Astrocyte (in vitro differentiated cells and primary cell): Measurements from ENCODE around the gene INO80. TPM values are rescaled to one million over a fixed set of nuclear protein-coding genes. Genes with fewer than 3 reads are reported as not detected.
A peak's percentile ranks its signal among the peaks of the same experiment; 100 is the strongest.

ENCODE experiments used
- DNase-seq: peaks from one replicate; pipeline ENCODE4 v3.0.0-alpha.2; 2010; ENCODE audit warnings: low read depth
- FAIRE-seq: peaks from 2 replicates; lab custom pipeline; 2011; peaks lifted over from hg19 to GRCh38; lab: Jason Lieb, UNC
- H2AFZ ChIP-seq: 2 replicates; pipeline ENCODE4 v1.6.0; 2012; ENCODE audit warnings: low read depth, low read length, inconsistent platforms
- H3K27ac ChIP-seq: 2 replicates; pipeline ENCODE4 v1.5.1; 2011; ENCODE audit warnings: low read depth, low read length, inconsistent platforms
- H3K27me3 ChIP-seq: 2 replicates; pipeline ENCODE4 v1.6.0; 2011; ENCODE audit warnings: low read length, inconsistent platforms; ENCODE audit not compliant: insufficient read depth
- H3K36me3 ChIP-seq: 2 replicates; pipeline ENCODE4 v1.5.1; 2011; ENCODE audit warnings: low read length, inconsistent platforms; ENCODE audit not compliant: insufficient read depth
- H3K4me1 ChIP-seq: 2 replicates; pipeline ENCODE4 v1.5.1; 2011; ENCODE audit warnings: low read length, inconsistent platforms; ENCODE audit not compliant: insufficient read depth
- H3K4me2 ChIP-seq: 2 replicates; pipeline ENCODE4 v1.6.0; 2012; ENCODE audit warnings: low read length, inconsistent platforms
- H3K4me3 ChIP-seq: 2 replicates; pipeline ENCODE4 v1.5.1; 2011; ENCODE audit warnings: low read depth, mild to moderate bottlenecking, low read length, inconsistent platforms; ENCODE audit not compliant: insufficient read depth
- H3K79me2 ChIP-seq: 2 replicates; pipeline ENCODE4 v1.6.0; 2012; ENCODE audit warnings: mild to moderate bottlenecking, low read length, inconsistent platforms; ENCODE audit not compliant: insufficient read depth
- H3K9ac ChIP-seq: 2 replicates; pipeline ENCODE4 v1.6.0; 2012; ENCODE audit warnings: mild to moderate bottlenecking, low read length, inconsistent platforms
- H3K9me3 ChIP-seq: 2 replicates; pipeline ENCODE4 v1.5.1; 2012; ENCODE audit warnings: low read depth, mild to moderate bottlenecking, low read length, inconsistent platforms; ENCODE audit not compliant: insufficient read depth
- H4K20me1 ChIP-seq: 2 replicates; pipeline ENCODE4 v1.6.0; 2012; ENCODE audit warnings: low read length, inconsistent platforms; ENCODE audit not compliant: insufficient read depth
- H3K27ac Mint-ChIP-seq: one replicate; pipeline ENCODE4 v1.8.0; 2021; ENCODE audit warnings: mild to moderate bottlenecking, mixed read lengths; ENCODE audit not compliant: unreplicated experiment
- H3K27me3 Mint-ChIP-seq: one replicate; pipeline ENCODE4 v1.8.0; 2021; ENCODE audit warnings: low read depth, mixed read lengths; ENCODE audit not compliant: unreplicated experiment
- H3K36me3 Mint-ChIP-seq: one replicate; pipeline ENCODE4 v1.8.0; 2021; ENCODE audit warnings: low read depth, mixed read lengths; ENCODE audit not compliant: unreplicated experiment
- H3K4me1 Mint-ChIP-seq: one replicate; pipeline ENCODE4 v1.8.0; 2021; ENCODE audit warnings: low read depth, mixed read lengths; ENCODE audit not compliant: unreplicated experiment
- H3K4me3 Mint-ChIP-seq: one replicate; pipeline ENCODE4 v1.8.0; 2021; ENCODE audit warnings: mild to moderate bottlenecking, moderate library complexity, mixed read lengths; ENCODE audit not compliant: unreplicated experiment
- H3K9me3 Mint-ChIP-seq: one replicate; pipeline ENCODE4 v1.8.0; 2021; ENCODE audit warnings: mild to moderate bottlenecking, mixed read lengths; ENCODE audit not compliant: unreplicated experiment
- EZH2 ChIP-seq: IDR thresholded peaks from 2 replicates; pipeline ENCODE4 v1.6.1; 2012; ENCODE audit warnings: mild to moderate bottlenecking, low read length, inconsistent platforms; ENCODE audit not compliant: insufficient read depth
- total RNA-seq: library from RNA; stranded (reverse); gene quantifications from 2 replicates; pipeline ENCODE4 v1.2.1, GENCODE V29; 2021
- TF ChIP-seq, protein P1 (sequence below): IDR thresholded peaks from 2 replicates; pipeline ENCODE4 v1.5.1; 2011; ENCODE audit warnings: low read depth, mild to moderate bottlenecking, inconsistent platforms, low read length, moderate library complexity; ENCODE audit not compliant: insufficient read depth

INO80 gene
- total RNA-seq, 1 donor from 2014 or later = 17.3 TPM

- no peak overlapping the region for H3K27ac ChIP-seq
- no peak overlapping the region for H3K4me3 ChIP-seq
- no peak for TF ChIP-seq EZH2
- TF ChIP-seq, protein P1, sequence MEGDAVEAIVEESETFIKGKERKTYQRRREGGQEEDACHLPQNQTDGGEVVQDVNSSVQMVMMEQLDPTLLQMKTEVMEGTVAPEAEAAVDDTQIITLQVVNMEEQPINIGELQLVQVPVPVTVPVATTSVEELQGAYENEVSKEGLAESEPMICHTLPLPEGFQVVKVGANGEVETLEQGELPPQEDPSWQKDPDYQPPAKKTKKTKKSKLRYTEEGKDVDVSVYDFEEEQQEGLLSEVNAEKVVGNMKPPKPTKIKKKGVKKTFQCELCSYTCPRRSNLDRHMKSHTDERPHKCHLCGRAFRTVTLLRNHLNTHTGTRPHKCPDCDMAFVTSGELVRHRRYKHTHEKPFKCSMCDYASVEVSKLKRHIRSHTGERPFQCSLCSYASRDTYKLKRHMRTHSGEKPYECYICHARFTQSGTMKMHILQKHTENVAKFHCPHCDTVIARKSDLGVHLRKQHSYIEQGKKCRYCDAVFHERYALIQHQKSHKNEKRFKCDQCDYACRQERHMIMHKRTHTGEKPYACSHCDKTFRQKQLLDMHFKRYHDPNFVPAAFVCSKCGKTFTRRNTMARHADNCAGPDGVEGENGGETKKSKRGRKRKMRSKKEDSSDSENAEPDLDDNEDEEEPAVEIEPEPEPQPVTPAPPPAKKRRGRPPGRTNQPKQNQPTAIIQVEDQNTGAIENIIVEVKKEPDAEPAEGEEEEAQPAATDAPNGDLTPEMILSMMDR = no peak
- Mint-ChIP-seq H3K36me3 (no peaks in the 10 kb centered on the region), H3K4me3 (no peak overlapping the region), H3K9me3 (no peaks in the 10 kb centered on the region), H3K27ac (no peak overlapping the region), H3K27me3 (peaks cover 38% of the 10 kb centered on the region), H3K4me1 (peaks cover 2% of the 10 kb centered on the region)
- DNase-seq (no peak), FAIRE-seq (no peak)
- no peaks in the 10 kb centered on the region for H3K27me3 ChIP-seq
- no peak overlapping the region for H3K9ac ChIP-seq
- H3K9me3 ChIP-seq = no peaks in the 10 kb centered on the region
- H3K4me1 ChIP-seq = peaks cover 18% of the 10 kb centered on the region
- no peak overlapping the region for H3K4me2 ChIP-seq
- H4K20me1 ChIP-seq = no peaks in the 10 kb centered on the region
- no peaks in the 10 kb centered on the region for H3K79me2 ChIP-seq
- no peaks in the 10 kb centered on the region for H3K36me3 ChIP-seq
- no peak overlapping the region for H2AFZ ChIP-seq
These were observed 172.2 kb downstream of the INO80 start for GRCh38 chr15:40943764-40944365.

DNA sequence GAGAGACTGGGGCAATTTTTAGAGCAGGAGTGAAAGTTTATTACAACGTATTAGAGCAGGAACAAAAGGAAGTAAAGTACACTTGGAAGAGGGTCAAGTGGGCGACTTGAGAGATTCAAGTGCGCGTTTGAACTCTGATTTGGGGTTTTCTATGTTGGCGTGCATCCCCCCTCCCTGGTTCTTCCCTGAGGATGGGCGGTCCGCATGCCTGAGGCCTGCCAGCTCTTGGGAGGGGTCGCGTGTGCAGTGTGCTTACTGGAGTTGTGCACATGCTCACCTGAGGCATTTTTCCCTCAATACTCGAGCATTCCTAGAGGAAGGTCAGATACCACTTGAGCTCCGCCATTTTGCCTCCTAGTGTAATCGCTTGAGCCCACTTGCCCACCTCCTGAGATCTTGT lies 173.2 kb downstream of the INO80 start:
- H3K27me3 Mint-ChIP-seq = peaks cover 30% of the 10 kb centered on the region
- FAIRE-seq (no peak), DNase-seq (no peak)
- Histone ChIP-seq H3K9ac (peak overlapping the region; percentile 83), H3K79me2 (no peaks in the 10 kb centered on the region), H3K9me3 (no peaks in the 10 kb centered on the region), H3K27ac (no peak overlapping the region), H3K36me3 (no peaks in the 10 kb centered on the region), H4K20me1 (no peaks in the 10 kb centered on the region), H3K27me3 (no peaks in the 10 kb centered on the region), H3K4me2 (peak overlapping the region; percentile 91), H3K4me3 (no peak overlapping the region), H2AFZ (peak overlapping the region; percentile 93), H3K4me1 (peaks cover 19% of the 10 kb centered on the region)
- no peak overlapping the region for H3K27ac Mint-ChIP-seq
- peaks cover 2% of the 10 kb centered on the region for H3K9me3 Mint-ChIP-seq
- TF ChIP-seq, protein P1 = no peak
- TF ChIP-seq EZH2 = no peak
- H3K4me1 Mint-ChIP-seq = peaks cover 2% of the 10 kb centered on the region
- no peaks in the 10 kb centered on the region for H3K36me3 Mint-ChIP-seq
- H3K4me3 Mint-ChIP-seq = peak overlapping the region; percentile 72

- TF ChIP-seq EZH2 = no peak
- TF ChIP-seq, protein P1 = no peak
- H3K36me3 Mint-ChIP-seq = no peaks in the 10 kb centered on the region
- H3K4me1 ChIP-seq = peaks cover 24% of the 10 kb centered on the region
- no peaks in the 10 kb centered on the region for H4K20me1 ChIP-seq
- peaks cover 2% of the 10 kb centered on the region for H3K9me3 Mint-ChIP-seq
- no peak for DNase-seq
- H3K27me3 ChIP-seq = no peaks in the 10 kb centered on the region
- H3K79me2 ChIP-seq = no peaks in the 10 kb centered on the region
- no peak for FAIRE-seq
- H3K9ac ChIP-seq = peak overlapping the region; percentile 83
- H3K27me3 Mint-ChIP-seq = peaks cover 30% of the 10 kb centered on the region
- H3K4me3 Mint-ChIP-seq = peak overlapping the region; percentile 72
- peak overlapping the region; percentile 91 for H3K4me2 ChIP-seq
- H3K4me1 Mint-ChIP-seq = peaks cover 2% of the 10 kb centered on the region
- peak overlapping the region; percentile 1 for H3K27ac Mint-ChIP-seq
- peak overlapping the region; percentile 33 for H3K27ac ChIP-seq
- peak overlapping the region; percentile 59 for H3K4me3 ChIP-seq
- no peaks in the 10 kb centered on the region for H3K36me3 ChIP-seq
- no peaks in the 10 kb centered on the region for H3K9me3 ChIP-seq
- peak overlapping the region; percentile 93 for H2AFZ ChIP-seq
These were observed 173.7 kb downstream of the INO80 start for GRCh38 chr15:40942337-40942854.
